Measurements from ENCODE around the gene RYR2. TPM values are rescaled to one million over a fixed set of nuclear protein-coding genes. Genes with fewer than 3 reads are reported as not detected.
"Not testable (repeated sequence)": the region's sequence is repeated elsewhere in the genome, so short reads cannot be mapped to it uniquely, and the experiment has no call there.

Gene RYR2
- total RNA-seq, 1 experiment from 2014 or later, result 0.27 TPM

DNA sequence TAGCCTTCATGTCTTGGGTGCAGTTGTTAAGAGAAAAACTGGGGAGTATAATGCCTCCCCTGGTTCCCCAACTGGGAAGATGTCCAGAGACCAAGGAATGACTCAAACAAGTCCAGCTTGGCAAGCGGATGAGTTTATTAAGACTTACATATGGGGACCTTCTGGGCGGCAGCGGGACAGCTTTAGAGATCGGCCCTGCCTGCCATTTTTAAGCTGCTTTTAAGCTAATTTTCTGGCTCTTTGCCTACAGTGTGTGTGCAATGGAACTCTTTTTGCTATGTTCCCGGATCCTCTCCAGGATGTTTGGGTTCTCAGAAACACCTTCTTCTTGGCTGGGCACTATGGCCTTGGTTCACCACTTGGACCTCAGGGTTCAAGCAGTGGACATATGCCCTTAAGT is 99.5 kb downstream of the RYR2 start:
- DNase-seq (ENCODE audit: low read depth), result no peak

DNA sequence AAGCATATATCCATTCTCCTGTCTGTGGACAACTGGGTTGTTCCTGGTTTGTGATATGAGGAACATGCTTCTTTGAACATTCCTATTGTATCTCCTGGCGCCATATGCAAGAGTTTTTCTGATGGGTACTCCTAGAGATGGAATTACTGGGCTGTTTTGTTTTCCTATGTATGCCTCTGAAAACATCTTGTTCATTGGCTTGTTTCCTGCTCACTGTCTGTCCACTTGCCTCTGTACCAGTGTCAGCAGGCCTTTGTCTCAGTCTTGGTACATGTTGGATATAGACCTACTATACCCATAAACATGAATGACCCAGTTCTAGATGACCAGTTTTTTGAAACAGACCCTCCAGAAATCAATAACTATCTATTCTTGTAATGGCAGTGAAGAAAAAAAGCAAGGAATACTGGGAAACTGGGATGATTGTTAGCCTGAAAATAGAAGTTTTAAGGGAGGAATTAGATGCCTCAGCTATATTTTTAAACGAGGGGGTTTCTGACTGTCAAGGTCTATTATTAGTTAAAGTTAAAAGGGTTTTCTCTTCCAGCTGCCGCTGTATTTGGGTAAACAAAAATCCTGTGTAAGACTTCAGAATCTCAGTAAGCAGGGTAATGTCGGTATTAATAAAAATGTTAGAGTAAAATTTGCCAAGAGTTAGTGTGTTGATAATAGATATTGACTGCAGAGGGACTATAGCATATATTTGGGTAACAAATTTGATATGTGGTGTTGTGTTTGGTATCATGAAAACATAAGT is 103.6 kb downstream of the RYR2 start:
- DNase-seq (ENCODE audit: low read depth), result no peak

DNA sequence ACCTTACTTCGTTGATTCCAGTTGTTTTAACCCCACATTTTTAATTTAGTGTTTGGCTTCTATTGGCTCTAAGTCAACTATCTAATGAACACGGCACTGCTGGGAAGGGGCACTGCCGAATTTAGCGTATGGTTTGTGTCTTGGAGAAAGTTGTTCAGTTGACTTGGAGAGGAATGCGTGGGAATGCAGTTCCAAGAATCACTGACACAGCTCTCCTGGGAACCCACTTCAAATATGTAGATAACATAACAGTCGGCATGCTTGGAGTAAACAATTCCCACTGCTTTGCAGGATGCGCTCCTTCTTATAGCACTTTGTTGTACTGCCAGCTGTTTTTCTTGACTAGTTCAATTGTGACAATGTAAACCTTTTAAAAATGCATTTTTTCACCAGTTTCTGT is 104.3 kb downstream of the RYR2 start:
- DNase-seq (ENCODE audit: low read depth), result no peak

DNA sequence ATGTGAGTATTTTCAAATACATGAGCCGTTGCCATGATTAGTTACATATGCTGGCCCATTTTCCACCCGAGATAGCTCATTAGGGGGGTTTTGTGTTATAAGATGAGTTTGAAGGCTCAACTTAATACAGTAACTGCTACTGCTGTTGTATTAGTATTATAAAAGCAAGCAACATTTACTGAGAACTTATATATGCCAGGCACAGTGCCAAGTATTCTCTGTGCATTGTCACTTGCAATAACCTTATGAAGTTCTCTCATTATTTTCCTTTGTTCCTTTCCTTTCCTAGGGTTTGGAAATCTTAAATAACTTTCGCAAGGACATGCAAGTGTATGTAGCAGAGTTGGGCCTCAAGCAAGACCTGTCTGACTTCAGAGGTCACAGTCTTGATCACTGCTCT is 107.9 kb downstream of the RYR2 start:
- no peak for DNase-seq (ENCODE audit: low read depth)

DNA sequence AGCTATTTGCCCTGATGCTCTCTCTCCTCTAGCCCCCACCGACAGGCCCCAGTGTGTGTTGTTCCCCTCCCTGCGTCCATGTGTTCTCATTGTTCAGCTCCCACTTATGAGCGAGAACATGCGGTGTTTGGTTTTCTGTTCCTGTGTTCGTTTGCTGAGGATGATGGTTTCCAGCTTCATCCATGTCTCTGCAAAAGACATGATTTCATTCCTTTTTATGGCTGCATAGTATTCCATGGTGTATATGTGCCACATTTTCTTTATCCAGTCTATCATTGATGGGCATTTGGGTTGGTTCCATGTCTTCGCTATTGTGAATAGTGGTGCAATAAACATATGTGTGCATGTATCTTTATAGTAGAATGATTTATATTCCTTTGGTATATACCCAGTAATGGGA is 110.0 kb downstream of the RYR2 start:
- DNase-seq (ENCODE audit: low read depth), result not testable (repeated sequence)

DNA sequence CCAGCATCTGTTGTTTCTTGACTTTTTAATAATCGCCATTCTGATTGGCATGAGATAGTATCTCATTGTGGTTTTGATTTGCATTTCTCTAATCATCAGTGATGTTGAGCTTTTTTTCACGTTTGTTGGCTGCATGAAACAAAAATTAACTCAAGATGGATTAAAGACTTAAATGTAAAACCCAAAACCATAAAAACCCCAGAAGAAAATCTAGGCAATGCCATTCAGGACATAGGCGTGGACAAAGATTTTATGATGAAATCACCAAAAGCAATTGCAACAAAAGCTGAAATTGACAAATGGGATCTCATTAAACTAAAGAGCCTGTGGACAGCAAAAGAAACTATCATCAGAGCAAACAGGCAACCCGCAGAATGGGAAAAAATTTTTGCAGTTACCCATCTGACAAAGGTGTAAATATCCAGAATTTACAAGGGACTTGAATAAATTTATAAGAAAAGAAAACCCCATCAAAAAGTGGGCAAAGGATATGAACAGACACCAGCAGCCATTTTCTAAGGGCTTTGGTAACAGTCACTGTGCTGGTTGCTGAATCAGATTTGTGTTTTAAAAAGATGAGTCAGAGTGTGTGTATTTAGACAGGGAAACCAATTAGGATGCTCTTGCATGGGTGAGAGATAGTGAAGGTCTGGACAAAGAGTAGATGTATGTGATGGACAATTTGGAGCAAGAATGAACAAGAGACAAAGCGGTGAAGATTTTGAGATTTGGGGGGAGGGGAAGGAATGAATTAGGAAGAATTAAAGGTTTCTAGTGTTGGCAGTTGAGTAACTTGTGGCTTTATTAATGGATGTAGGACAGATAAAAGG is 110.7 kb downstream of the RYR2 start:
- DNase-seq (ENCODE audit: low read depth), result peak; percentile 2

DNA sequence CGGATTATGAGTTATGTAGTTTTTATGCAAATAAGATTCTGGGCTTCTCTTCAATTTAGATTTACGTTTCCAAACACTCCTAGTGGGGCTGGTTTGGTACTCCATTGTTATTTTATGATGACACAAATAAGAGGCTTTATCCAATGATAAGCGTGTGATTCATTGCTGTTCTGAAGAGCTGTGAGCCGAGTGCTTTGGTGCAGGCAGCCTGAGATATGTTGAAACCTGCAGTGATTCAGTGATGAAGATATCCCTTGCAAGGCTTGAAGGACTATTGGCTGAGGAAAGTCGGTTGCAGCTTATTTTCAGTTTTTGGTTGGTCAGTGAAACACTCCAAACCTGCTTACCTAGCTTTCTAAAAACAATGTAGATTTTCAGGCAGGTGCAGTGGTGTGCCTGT is 112.2 kb downstream of the RYR2 start:
- DNase-seq (ENCODE audit: low read depth), result peak; percentile 16

DNA sequence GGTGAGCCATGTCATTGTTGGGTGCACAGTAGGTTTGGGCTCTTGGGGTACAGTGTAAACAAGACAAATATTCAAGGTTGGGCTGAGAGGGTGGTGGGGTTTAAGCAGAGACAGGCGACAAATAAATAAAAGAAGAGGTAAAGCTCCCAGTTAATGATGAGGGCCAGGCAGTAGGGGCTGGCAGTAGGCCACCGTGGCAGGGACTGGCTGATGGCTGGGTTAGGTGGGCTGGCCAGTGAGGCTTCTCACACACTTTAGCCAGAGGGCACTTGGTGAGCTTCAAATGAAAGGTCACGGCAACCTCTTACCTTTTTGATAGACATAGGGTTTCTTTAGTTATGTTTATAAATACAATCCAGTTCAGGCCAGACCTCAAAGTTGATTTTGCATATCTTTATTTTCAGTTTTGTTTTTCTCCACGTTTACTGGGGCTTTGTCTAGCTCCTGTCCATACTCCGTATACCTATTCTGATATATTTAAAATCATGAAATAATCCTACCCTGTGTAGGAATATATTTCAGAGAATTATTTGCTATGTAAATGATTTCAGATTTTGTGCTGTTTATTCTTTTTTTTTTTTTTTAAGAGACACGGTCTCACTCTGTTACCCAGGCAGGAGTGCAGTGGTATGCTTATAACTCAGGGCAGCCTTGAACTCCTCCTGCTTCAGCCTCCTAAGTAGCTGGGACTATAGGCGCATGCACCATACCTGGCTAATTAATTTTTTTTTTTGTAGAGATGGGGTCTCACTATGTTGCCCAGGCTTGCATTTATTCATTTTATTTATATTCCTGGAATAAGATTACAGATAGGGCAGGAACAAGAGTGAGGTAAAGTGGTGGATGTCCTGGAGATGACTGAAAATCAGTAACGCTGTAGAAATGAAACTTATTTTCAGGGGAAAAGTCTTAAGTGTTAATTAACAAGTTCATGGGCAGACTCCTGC is 122.7 kb downstream of the RYR2 start:
- DNase-seq (ENCODE audit: low read depth), result no peak

DNA sequence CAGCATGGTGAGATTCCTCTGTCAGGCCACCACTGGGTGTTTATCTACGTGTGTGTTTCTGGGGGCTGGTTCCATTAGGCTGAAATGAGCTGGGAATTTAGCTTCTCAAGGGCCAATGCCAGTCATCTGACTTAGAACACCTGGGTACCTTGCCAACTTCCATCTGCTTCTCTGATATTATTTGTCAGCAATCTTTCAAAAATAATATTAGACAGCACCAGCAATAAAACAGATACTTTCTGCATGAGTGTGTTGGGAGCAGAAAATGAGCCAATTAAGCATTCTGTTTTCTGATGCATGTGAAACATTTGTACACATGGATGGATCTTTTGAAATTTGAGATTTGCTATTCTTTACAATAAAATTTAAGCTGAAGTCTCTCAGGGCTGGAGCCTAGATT is 124.1 kb downstream of the RYR2 start:
- DNase-seq (ENCODE audit: low read depth), result no peak

DNA sequence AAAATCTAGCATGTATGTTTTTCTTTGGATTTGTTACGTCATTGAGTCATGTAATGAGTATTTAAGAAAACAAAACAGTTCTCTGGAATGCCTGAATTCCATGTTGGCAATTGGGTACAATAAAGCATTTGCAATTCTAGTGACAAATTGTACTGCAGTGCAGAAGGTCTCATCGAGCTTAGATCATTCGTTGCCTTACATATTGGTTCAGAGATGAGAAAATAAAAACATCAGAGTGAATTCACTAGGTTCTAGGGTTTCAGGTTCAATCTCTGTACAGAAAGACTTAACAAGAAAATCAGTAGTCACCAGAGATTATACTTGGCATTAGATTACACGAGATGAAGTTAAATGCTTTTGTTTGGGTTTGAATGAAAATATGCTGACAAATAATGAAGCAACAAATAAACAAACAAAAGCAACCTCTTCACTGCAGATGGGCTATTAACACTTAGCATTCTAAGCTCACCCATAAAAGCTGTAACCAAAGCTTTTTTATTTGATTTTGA is 124.7 kb downstream of the RYR2 start:
- DNase-seq (ENCODE audit: low read depth), result no peak

DNA sequence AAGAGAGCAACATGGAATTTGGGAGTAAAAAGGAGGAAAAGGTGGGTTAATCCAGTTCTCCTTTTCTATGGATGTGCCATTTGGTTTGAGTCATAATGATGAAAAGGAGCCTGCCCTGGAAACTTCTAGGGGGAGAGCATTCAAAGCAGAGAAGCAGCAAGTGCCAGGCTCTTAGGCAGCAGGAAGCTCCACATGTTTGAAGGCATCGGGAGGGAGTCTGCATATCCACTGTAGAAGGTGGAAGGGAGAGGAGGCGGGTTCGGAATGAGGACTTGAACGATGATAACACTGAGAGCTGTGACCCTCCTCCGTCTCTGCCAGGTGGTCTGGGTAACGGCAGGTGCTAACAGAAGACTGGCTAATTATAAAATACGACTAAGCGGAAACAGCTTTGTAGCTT is 128.2 kb downstream of the RYR2 start:
- no peak for DNase-seq (ENCODE audit: low read depth)

DNA sequence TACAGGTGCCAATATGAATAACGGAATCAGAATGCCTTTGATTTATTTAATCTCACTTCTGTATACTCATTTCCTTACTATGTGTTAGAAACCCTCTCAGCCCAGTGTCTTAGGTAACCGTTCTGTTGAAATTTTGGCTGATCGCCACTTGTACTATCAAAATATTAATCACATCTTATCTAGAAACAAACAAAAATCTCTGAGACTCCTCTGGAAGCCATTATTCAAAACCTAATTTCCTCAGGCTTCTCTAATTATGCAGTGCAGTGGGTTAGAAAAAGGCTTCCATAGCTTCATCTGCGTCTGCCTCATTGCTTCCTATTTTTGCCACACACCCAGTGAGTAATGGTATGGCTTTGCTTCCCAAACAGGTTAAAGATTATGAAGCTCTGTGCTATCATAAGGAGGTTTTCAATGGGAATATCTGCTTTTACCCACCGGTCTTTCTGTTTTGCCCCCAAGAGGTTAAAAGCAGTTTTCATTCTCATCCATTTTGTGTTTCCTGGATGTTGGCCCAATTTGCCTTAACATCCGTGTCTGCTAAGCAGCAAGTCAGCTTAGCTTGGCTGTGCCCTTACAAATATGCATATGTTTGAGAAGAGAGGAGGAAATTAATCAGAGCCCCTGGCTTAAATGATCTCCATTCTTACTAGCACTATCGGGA is 129.6 kb downstream of the RYR2 start:
- DNase-seq (ENCODE audit: low read depth), result no peak

DNA sequence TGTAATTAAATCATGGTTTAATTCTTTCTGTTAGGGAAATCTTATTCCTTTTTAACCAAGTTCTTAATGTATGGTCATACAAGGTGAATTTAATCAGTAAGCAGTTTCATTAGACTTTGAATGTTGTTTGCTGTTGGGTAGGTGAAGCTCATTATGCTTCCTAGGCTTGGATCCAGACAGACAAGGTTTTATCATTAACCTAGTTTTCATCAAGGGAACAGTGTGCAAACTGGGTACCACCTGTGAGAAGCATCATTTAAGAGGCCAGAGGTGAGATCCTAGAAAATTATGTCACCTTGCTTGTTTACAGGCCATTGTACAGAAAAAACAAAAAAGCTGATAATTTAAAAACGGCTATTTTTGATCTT is 130.1 kb downstream of the RYR2 start:
- no peak for DNase-seq (ENCODE audit: low read depth)

DNA sequence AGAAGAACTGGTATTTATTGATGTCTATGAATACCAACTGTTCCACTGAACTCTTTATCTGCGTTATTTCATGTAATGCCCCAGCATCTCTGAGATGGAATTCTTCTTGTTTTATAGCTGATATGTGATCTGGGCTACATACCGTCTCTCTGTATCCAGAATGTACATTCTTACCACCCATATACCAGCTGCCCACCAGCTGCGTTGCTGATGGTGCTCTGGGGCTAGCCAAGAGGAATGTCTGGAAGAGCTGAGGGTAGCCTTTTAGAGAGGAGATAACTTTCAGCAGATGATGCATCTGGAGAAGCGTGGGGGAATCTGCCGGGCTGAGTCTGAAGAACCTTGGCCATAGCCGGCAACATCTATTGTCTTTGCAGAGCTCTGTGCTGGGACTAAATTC is 137.5 kb downstream of the RYR2 start:
- DNase-seq (ENCODE audit: low read depth), result no peak

DNA sequence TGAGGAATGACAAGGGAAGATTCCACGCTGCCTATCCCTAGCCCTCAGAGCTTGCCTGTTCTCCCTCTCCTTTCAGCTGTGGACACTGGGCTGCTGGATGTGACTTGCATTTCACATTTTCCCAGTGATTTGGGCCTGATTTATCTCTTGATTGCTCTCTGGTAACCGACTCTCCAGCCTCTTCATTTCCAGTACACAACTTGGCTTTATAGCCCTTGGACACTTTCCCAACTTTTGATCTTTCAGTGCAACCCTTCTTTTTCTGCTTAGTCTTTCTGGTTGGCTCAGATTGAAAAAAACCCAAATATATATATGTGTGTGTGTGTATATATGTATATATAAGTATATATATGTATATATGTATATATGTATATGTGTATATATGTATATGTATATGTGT is 138.3 kb downstream of the RYR2 start:
- no peak for DNase-seq (ENCODE audit: low read depth)

DNA sequence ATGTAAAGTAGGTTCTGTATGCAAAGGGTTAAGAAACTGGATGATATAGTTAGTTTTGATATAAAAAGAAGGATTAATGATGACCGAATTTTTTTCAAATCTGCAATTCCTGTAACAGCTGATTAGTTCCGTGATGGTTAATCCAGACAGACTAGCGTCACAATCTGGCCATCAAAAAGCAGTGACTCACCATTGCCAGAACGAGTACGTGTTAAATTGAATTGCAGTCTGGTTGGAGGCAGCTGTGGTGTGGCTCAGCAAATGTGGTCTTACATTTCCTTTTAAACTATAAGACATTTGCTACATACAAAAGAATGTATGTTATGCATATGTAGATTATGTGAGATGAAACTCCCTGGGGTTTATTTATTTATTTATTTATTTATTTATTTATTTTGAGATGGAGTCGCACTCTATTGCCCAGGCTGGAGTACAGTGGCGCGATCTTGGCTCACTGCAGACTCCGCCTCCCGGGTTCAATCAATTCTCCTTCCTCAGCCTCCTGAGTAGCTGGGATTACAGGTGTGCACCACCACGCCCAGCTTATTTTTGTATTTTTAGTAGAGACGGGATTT is 139.8 kb downstream of the RYR2 start:
- DNase-seq (ENCODE audit: low read depth), result peak; percentile 31

DNA sequence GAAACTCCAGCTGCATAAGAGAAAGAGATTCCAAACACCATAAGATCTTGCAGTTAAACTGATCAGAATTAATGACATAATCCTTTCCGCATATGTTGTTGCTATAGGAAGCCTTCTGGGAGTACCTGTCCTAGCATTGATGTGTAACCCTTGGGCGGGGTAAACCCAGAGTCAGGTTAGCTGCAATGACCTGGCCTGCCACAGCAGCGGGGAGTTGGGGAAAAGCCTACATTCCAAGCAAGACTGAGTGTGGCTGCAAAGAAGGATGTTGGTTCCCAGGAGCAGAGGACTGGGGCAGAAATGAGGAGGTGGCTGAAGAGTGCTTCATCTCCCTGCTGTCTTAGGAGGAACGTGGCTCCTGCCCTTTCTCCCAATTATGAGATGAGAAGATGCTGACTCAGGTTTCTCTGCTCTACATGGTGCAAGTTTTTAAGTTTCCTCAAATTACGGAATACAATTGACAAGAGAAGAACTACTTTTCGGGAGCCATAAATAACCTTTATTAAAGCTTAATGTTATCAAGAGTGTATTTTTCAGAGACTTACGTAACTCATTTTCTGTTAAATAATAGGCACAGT is 142.1 kb downstream of the RYR2 start:
- no peak for DNase-seq (ENCODE audit: low read depth)

DNA sequence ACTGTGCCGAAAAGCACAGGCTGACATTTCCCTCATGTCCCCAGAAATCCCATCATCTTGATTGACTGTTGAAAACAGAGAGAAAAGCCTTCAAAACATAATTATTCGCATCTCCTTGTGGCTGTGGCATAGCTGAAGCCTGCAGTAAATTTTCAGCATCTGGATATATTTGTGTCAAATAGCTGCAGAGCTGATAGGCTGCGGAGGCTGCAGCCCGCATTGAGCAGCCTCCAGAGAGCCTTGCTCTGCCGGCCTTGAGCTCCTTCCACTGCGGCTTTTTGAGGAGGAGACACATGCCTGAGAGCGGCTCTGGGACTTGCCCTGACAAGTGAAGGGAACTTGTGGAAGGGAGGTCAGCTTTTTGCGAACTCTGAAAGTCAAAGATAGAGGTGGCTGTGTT is 144.7 kb downstream of the RYR2 start:
- no peak for DNase-seq (ENCODE audit: low read depth)

DNA sequence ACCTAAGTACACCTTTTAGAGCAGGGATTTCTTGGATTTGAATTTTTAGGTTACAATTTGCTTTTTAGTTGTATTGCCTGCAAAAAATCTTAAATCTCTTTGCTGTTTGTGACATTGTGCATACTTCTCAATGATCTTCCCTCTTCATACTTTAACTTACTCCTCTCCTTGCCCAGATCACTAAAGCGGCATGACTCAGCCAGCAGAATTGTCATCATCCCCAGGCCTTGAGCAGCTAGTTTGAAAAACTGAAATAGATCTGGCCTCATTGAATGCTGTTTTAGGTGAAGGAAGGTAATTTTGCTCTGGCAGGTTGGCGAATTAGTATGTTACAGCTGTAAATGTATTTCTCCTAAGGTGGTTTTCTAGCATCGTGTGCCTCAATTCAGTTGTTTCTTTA is 145.9 kb downstream of the RYR2 start:
- no peak for DNase-seq (ENCODE audit: low read depth)

DNA sequence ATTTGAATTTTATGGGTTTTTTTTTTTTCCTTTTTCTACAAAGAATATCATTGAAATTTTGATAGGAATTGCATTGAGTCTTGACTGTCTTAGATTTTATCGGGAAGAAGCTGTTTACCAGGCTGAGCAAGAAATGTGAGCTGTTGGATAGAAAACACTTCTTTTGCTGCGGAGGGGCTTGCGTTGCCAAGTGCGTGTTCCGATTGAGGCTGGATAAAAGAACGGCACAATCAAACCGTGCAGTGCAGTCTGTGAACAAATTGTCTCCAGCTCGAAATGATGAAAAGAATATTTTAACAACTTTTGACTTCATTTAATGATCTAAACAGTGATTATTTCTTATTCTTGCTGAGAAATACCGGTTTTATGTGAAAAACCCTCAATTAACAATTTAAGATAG is 149.4 kb downstream of the RYR2 start:
- DNase-seq (ENCODE audit: low read depth), result no peak

Measured in M059J (cell line).